HG03432 (cell line): ENCODE data around the gene JPH2.

Source experiments
- ATAC-seq: cut with Tn5 transposase; IDR thresholded peaks from one replicate; pipeline ENCODE4 v1.9.1; 2021; ENCODE audit warnings: mild to moderate bottlenecking, moderate library complexity; ENCODE audit not compliant: unreplicated experiment

The JPH2 gene

DNA sequence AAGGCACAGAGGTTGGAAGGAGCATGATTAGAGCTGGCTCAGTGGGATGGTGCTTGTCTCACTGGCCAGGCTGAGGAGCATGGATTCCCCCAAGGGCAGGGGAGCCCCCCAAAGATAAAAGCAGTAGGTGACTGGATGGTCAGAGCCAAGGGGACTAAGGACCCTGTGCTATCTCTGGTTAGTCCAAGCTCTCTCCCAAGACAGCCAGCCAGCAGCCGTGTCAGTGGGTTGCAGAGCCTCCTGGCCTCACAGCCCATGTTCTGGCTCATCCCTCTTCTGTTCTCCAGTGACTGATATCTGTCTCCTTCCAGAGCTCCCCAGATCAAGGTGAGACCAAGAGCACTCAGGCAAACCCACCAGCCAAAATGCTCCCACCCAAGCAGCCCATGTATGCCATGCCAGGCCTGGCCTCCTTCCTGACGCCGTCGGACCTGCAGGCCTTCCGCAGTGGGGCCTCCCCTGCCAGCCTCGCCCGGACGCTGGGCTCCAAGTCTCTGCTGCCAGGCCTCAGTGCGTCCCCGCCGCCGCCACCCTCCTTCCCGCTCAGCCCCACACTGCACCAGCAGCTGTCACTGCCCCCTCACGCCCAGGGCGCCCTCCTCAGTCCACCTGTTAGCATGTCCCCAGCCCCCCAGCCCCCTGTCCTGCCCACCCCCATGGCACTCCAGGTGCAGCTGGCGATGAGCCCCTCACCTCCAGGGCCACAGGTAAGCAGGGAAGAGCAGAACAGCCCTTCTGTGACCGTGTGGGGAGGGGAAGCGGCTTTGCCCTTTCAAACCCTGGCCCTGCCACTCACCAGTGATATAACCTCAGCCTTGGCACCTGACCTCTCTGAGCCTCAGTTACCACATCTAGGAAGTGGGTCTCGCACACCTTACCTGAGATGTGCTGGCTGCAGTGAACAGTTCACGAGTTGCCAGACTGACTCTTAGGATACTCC lies 121.3 kb downstream of the JPH2 start:
- no peak for ATAC-seq

DNA sequence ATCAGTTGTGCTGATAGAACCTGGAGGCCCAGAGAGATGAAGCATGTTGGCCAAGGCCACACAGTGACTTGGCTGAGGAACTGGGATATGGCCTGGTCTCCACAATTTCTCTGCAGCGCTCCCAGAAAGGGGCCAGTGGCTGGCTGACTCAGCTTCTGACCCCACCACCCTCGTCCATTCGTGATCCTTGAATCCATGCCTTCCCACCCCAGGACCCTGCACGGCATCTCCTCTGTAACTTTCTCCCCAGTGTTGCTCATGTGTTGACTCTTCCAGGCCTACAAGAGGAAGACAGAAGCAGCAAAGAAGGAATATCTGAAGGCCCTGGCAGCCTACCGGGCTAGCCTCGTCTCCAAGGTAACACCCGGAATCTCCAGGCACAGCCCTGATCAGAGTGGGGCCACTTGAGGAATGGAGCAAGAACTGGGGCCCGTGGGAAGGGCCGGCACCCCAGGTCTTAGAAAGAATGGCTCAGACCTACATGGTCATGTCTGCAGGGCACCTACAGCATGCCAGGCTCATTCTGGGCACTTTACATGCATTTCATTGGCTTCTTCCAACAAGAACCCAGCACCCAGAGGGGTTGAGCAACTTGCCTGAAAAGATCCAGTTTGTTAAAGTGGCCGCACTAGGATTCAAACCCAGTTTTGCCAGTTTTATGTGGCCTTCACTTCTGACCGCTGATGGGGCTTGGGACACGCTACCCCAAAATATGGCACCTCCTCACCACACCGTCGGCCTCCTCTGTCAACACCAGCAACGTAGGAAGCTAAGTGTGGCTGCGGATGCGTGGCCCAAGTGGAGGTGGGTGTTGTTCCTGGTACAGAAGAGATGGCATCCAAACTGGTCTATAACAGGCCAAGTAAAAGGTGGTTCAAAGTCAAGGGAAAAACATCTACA lies 122.2 kb downstream of the JPH2 start:
- ATAC-seq, result no peak
